GM23248 (cell line): ENCODE results near the gene CPA2.

Source experiments
- EZH2 ChIP-seq: fragments of 200-600 bp; sonication (generic); IDR thresholded peaks from 2 replicates; pipeline ENCODE4 v1.6.1; 2018; ENCODE audit warnings: antibody characterized with exemption, mild to moderate bottlenecking; ENCODE audit not compliant: insufficient read depth, poor library complexity, severe bottlenecking
- EZH2phosphoT487 ChIP-seq: fragments of 200-600 bp; sonication (generic); IDR thresholded peaks from 2 replicates; pipeline ENCODE4 v1.6.1; 2018; ENCODE audit warnings: antibody characterized with exemption, moderate library complexity, mild to moderate bottlenecking, low read depth; ENCODE audit not compliant: insufficient read depth

- TF ChIP-seq EZH2phosphoT487 (no peak), EZH2 (no peak)
Observed at GRCh38 chr7:130277763-130278643, 11.3 kb downstream of the CPA2 start.
